ENCODE data around the gene POLK. TPM values are rescaled to one million over a fixed set of nuclear protein-coding genes. Genes with fewer than 3 reads are reported as not detected.

Gene POLK
- total RNA-seq, 1 donor from 2014 or later = 52.3 TPM

Other genes starting within 250 kb of the POLK start
- gene HMGCR, start 174.7 kb upstream of the POLK start, total RNA-seq = 97.1 TPM
- 51.7 TPM for gene CERT1, start 262 bp upstream of the POLK start, total RNA-seq
- 3.6 TPM for gene ANKDD1B, start 99.6 kb downstream of the POLK start, total RNA-seq
- 15.1 TPM for gene POC5, start 205.5 kb downstream of the POLK start, total RNA-seq